Bronchial epithelial cell (primary cell): ENCODE measurements around the gene WDR47. TPM values are rescaled to one million over a fixed set of nuclear protein-coding genes. Genes with fewer than 3 reads are reported as not detected.

Experiments used
- DNase-seq: peaks from one replicate; pipeline ENCODE4 v3.0.0-alpha.2; 2010; ENCODE audit warnings: low read depth
- FAIRE-seq: peaks from 2 replicates; lab custom pipeline; 2011; peaks lifted over from hg19 to GRCh38; lab: Jason Lieb, UNC
- H3K27me3 ChIP-seq: 2 replicates; pipeline ENCODE4 v1.5.1; 2011; ENCODE audit warnings: low read length; ENCODE audit not compliant: control insufficient read depth, insufficient read depth
- H3K36me3 ChIP-seq: 2 replicates; pipeline ENCODE4 v1.5.1; 2011; ENCODE audit warnings: low read length; ENCODE audit not compliant: control insufficient read depth, insufficient read depth
- H3K4me3 ChIP-seq: 2 replicates; pipeline ENCODE4 v1.5.1; 2011; ENCODE audit warnings: mild to moderate bottlenecking, low read depth, low read length, control low read depth
- CTCF ChIP-seq: IDR thresholded peaks from 2 replicates; pipeline ENCODE4 v1.5.1; 2011; ENCODE audit warnings: mild to moderate bottlenecking, moderate library complexity, low read length, control low read depth, inconsistent platforms; ENCODE audit not compliant: insufficient read depth, severe bottlenecking
- total RNA-seq: library from RNA; depleted of rRNA; stranded (reverse); fragments of >200 nt; gene quantifications from 2 replicates; pipeline ENCODE4 v1.2.1, GENCODE V29; 2014

WDR47 gene
- total RNA-seq, 1 donor from 2014 or later = 16.8 TPM

- FAIRE-seq (no peak), DNase-seq (no peak)
- no peak for TF ChIP-seq CTCF
- peaks cover 4% of the 10 kb centered on the region for H3K36me3 ChIP-seq
- no peak overlapping the region for H3K4me3 ChIP-seq
- H3K27me3 ChIP-seq = no peaks in the 10 kb centered on the region
Observed at GRCh38 chr1:108957888-108958287, 84.0 kb downstream of the WDR47 start.

GRCh38 chr1:108955881-108956280 is 86.0 kb downstream of the WDR47 start:
- no peak for TF ChIP-seq CTCF
- no peak for DNase-seq
- Histone ChIP-seq H3K27me3 (no peaks in the 10 kb centered on the region), H3K4me3 (no peak overlapping the region), H3K36me3 (peaks cover 4% of the 10 kb centered on the region)
- no peak for FAIRE-seq

GRCh38 chr1:108955111-108955510 is 86.8 kb downstream of the WDR47 start:
- FAIRE-seq (no peak), DNase-seq (no peak)
- no peaks in the 10 kb centered on the region for H3K27me3 ChIP-seq
- TF ChIP-seq CTCF = no peak
- H3K36me3 ChIP-seq = peaks cover 4% of the 10 kb centered on the region
- no peak overlapping the region for H3K4me3 ChIP-seq

GRCh38 chr1:108953452-108953851 is 88.5 kb downstream of the WDR47 start:
- H3K27me3 ChIP-seq = no peaks in the 10 kb centered on the region
- no peak for DNase-seq
- H3K36me3 ChIP-seq = peaks cover 4% of the 10 kb centered on the region
- H3K4me3 ChIP-seq = no peak overlapping the region
- TF ChIP-seq CTCF = no peak
- no peak for FAIRE-seq

GRCh38 chr1:108951242-108951641 is 90.7 kb downstream of the WDR47 start:
- Histone ChIP-seq H3K27me3 (no peaks in the 10 kb centered on the region), H3K36me3 (peaks cover 6% of the 10 kb centered on the region), H3K4me3 (no peak overlapping the region)
- no peak for FAIRE-seq
- DNase-seq = no peak
- TF ChIP-seq CTCF = no peak

- FAIRE-seq (no peak), DNase-seq (no peak)
- TF ChIP-seq CTCF = no peak
- peaks cover 6% of the 10 kb centered on the region for H3K36me3 ChIP-seq
- no peak overlapping the region for H3K4me3 ChIP-seq
- no peaks in the 10 kb centered on the region for H3K27me3 ChIP-seq
Observed at GRCh38 chr1:108949044-108949443, 92.9 kb downstream of the WDR47 start.
